Fibroblast of lung (primary cell): ENCODE data around the gene NKTR. TPM values are rescaled to one million over a fixed set of nuclear protein-coding genes. Genes with fewer than 3 reads are reported as not detected.

Experiments
- DNase-seq, 2 donors: peaks; one replicate each; pipeline versions ENCODE4 v3.0.0 to v3.0.0-alpha.2; 2010; ENCODE audit warnings: low read depth in 2 of 2
- H2AFZ ChIP-seq: 2 replicates; pipeline ENCODE4 v1.5.1; 2012; ENCODE audit warnings: low read length, control low read depth, inconsistent platforms
- H3K27ac ChIP-seq: 2 replicates; pipeline ENCODE4 v1.5.1; 2011; ENCODE audit warnings: low read length, control low read depth; ENCODE audit not compliant: insufficient read depth
- H3K27me3 ChIP-seq: 2 replicates; pipeline ENCODE4 v1.5.1; 2011; ENCODE audit warnings: mild to moderate bottlenecking, low read length; ENCODE audit not compliant: control insufficient read depth, insufficient read depth
- H3K36me3 ChIP-seq: 2 replicates; pipeline ENCODE4 v1.5.1; 2011; ENCODE audit warnings: low read length; ENCODE audit not compliant: control insufficient read depth, insufficient read depth
- H3K4me1 ChIP-seq: 2 replicates; pipeline ENCODE4 v1.5.1; 2011; ENCODE audit warnings: low read length; ENCODE audit not compliant: control insufficient read depth, insufficient read depth; ENCODE audit errors: extremely low read depth
- H3K4me2 ChIP-seq: 2 replicates; pipeline ENCODE4 v1.5.1; 2011; ENCODE audit warnings: low read length, control low read depth; ENCODE audit not compliant: insufficient read depth; ENCODE audit errors: extremely low read depth
- H3K4me3 ChIP-seq, 4 experiments: fragments of 200-600 bp in 1 of 4; sonication (generic) in 1 of 4; replicated peaks in 1 of 4; 2 replicates each; pipeline ENCODE4 v1.5.1; 2011 to 2016; ENCODE audit warnings: low read length in 4 of 4, low read depth in 3 of 4, mild to moderate bottlenecking in 3 of 4, control low read depth in 2 of 4, inconsistent platforms in 1 of 4, mixed read lengths in 1 of 4; ENCODE audit not compliant: insufficient read depth in 1 of 4; ENCODE audit errors: control extremely low read depth in 1 of 4
- H3K79me2 ChIP-seq: 2 replicates; pipeline ENCODE4 v1.5.1; 2012; ENCODE audit warnings: mild to moderate bottlenecking, low read length, inconsistent platforms; ENCODE audit not compliant: control insufficient read depth, insufficient read depth
- H3K9ac ChIP-seq: 2 replicates; pipeline ENCODE4 v1.5.1; 2011; ENCODE audit warnings: mild to moderate bottlenecking, low read length, control low read depth; ENCODE audit not compliant: insufficient read depth
- H3K9me3 ChIP-seq: 2 replicates; pipeline ENCODE4 v1.5.1; 2012; ENCODE audit warnings: low read depth, low read length; ENCODE audit not compliant: control insufficient read depth, insufficient read depth
- H4K20me1 ChIP-seq: 2 replicates; pipeline ENCODE4 v1.5.1; 2011; ENCODE audit warnings: low read length; ENCODE audit not compliant: control insufficient read depth, insufficient read depth; ENCODE audit errors: extremely low read depth
- CTCF ChIP-seq, 2 donors: IDR thresholded peaks in 1 of 2; conservative IDR thresholded peaks in 1 of 2; 1 replicate in 1 of 2; 2 replicates in 1 of 2; pipeline ENCODE4 v1.5.1; 2011 to 2012; ENCODE audit warnings: low read length in 2 of 2, control low read depth in 1 of 2, inconsistent platforms in 1 of 2, low read depth in 1 of 2, mild to moderate bottlenecking in 1 of 2
- EZH2 ChIP-seq: IDR thresholded peaks from 2 replicates; pipeline ENCODE4 v1.5.1; 2012; ENCODE audit warnings: low read length, control low read depth, mild to moderate bottlenecking; ENCODE audit errors: missing control alignments
- polyA plus RNA-seq, 2 donors: library from polyadenylated mRNA; depleted of rRNA in 1 of 2; stranded (reverse) in 1 of 2; unstranded in 1 of 2; fragments of >200 nt; gene quantifications; 2 replicates each; pipeline ENCODE4 v1.2.1, GENCODE V29; 2011 to 2012; ENCODE audit warnings: missing spikeins in 1 of 2
- total RNA-seq: library from RNA; depleted of rRNA; stranded (reverse); fragments of >200 nt; gene quantifications from 2 replicates; pipeline ENCODE4 v1.2.1, GENCODE V29; 2014

NKTR gene
- total and polyA plus RNA-seq, 2 donors (not counting 1 experiment from before 2014, with no cell fraction given) = 26.4 to 44.6 TPM

- Histone ChIP-seq H3K79me2 (no peaks in the 10 kb centered on the region), H3K4me1 (no peaks in the 10 kb centered on the region), H3K36me3 (no peaks in the 10 kb centered on the region), H3K4me2 (no peak overlapping the region), H4K20me1 (no peaks in the 10 kb centered on the region), H3K4me3 (no peak overlapping the region), H3K9ac (no peak overlapping the region), H3K27me3 (peaks cover 3% of the 10 kb centered on the region), H3K27ac (no peak overlapping the region), H2AFZ (no peak overlapping the region), H3K9me3 (no peaks in the 10 kb centered on the region)
- no peak for DNase-seq
- TF ChIP-seq CTCF (conservative IDR thresholded peaks at IDR 0.05 in 1 of 2, IDR thresholded peaks at IDR 0.05 in 1 of 2; ENCODE audit: low read depth in 1 of 2, low read length in 2 of 2) (no peak), EZH2 (no peak)
Measured at GRCh38 chr3:42673082-42673481, 72.6 kb downstream of the NKTR start.

- H2AFZ ChIP-seq = no peak overlapping the region
- no peak overlapping the region for H3K9ac ChIP-seq
- peak in 1 of 2 donors; percentile 72 for DNase-seq
- no peaks in the 10 kb centered on the region for H3K79me2 ChIP-seq
- H3K4me1 ChIP-seq = no peaks in the 10 kb centered on the region
- TF ChIP-seq CTCF (conservative IDR thresholded peaks at IDR 0.05 in 1 of 2, IDR thresholded peaks at IDR 0.05 in 1 of 2; ENCODE audit: low read depth in 1 of 2, low read length in 2 of 2) (no peak), EZH2 (no peak)
- H3K27ac ChIP-seq = no peak overlapping the region
- H3K27me3 ChIP-seq = peaks cover 3% of the 10 kb centered on the region
- no peak overlapping the region for H3K4me3 ChIP-seq
- no peaks in the 10 kb centered on the region for H4K20me1 ChIP-seq
- H3K4me2 ChIP-seq = no peak overlapping the region
- no peaks in the 10 kb centered on the region for H3K9me3 ChIP-seq
- H3K36me3 ChIP-seq = no peaks in the 10 kb centered on the region
Measured at GRCh38 chr3:42674146-42674545, 73.7 kb downstream of the NKTR start.

- DNase-seq = no peak
- Histone ChIP-seq H3K9ac (no peak overlapping the region), H3K4me3 (no peak overlapping the region), H3K4me2 (no peak overlapping the region), H3K4me1 (peaks cover 4% of the 10 kb centered on the region), H3K27me3 (no peaks in the 10 kb centered on the region), H2AFZ (no peak overlapping the region), H3K79me2 (no peaks in the 10 kb centered on the region), H3K27ac (no peak overlapping the region), H3K9me3 (no peaks in the 10 kb centered on the region), H4K20me1 (no peaks in the 10 kb centered on the region), H3K36me3 (no peaks in the 10 kb centered on the region)
- TF ChIP-seq EZH2 (no peak), CTCF (conservative IDR thresholded peaks at IDR 0.05 in 1 of 2, IDR thresholded peaks at IDR 0.05 in 1 of 2; ENCODE audit: low read depth in 1 of 2, low read length in 2 of 2) (no peak)
Measured at GRCh38 chr3:42675909-42676308, 75.4 kb downstream of the NKTR start.
